Fibroblast of the conjunctiva (primary cell): Measurements from ENCODE around the gene PANK2.
"Not testable (repeated sequence)": the region's sequence is repeated elsewhere in the genome, so short reads cannot be mapped to it uniquely, and the experiment has no call there.

Experiments used
- DNase-seq: peaks from one replicate; pipeline ENCODE4 v3.0.0-alpha.2; 2010; ENCODE audit warnings: low read depth

The PANK2 gene

GRCh38 chr20:3927486-3928291 is 38.5 kb downstream of the PANK2 start:
- DNase-seq: peak; percentile 43

GRCh38 chr20:3929713-3930060 is 40.5 kb downstream of the PANK2 start:
- no peak for DNase-seq

- no peak for DNase-seq
Measured at GRCh38 chr20:3930265-3931206, 41.3 kb downstream of the PANK2 start.

GRCh38 chr20:3931664-3932063 is 42.5 kb downstream of the PANK2 start:
- DNase-seq: no peak

GRCh38 chr20:3932277-3932676 is 43.1 kb downstream of the PANK2 start:
- no peak for DNase-seq

- no peak for DNase-seq
Measured at GRCh38 chr20:3932681-3933080, 43.5 kb downstream of the PANK2 start.

GRCh38 chr20:3933218-3933617 is 44.0 kb downstream of the PANK2 start:
- no peak for DNase-seq

GRCh38 chr20:3934624-3935023 is 45.4 kb downstream of the PANK2 start:
- no peak for DNase-seq

- no peak for DNase-seq
Measured at GRCh38 chr20:3935295-3935955, 46.2 kb downstream of the PANK2 start.

GRCh38 chr20:3935956-3936340 is 46.8 kb downstream of the PANK2 start:
- DNase-seq: no peak

- DNase-seq: no peak
Measured at GRCh38 chr20:3937618-3938017, 48.4 kb downstream of the PANK2 start.

GRCh38 chr20:3940905-3941304 is 51.7 kb downstream of the PANK2 start:
- no peak for DNase-seq

GRCh38 chr20:3946666-3947065 is 57.5 kb downstream of the PANK2 start:
- DNase-seq: not testable (repeated sequence)

GRCh38 chr20:3964719-3965118 is 75.5 kb downstream of the PANK2 start:
- no peak for DNase-seq

- no peak for DNase-seq
Measured at GRCh38 chr20:3966571-3966970, 77.4 kb downstream of the PANK2 start.

GRCh38 chr20:3970016-3970415 is 80.8 kb downstream of the PANK2 start:
- no peak for DNase-seq

- DNase-seq: no peak
Measured at GRCh38 chr20:3971145-3971544, 82.0 kb downstream of the PANK2 start.

GRCh38 chr20:3972161-3972560 is 83.0 kb downstream of the PANK2 start:
- DNase-seq: no peak

- not testable (repeated sequence) for DNase-seq
Measured at GRCh38 chr20:3972631-3973030, 83.4 kb downstream of the PANK2 start.

- no peak for DNase-seq
Measured at GRCh38 chr20:3973705-3974104, 84.5 kb downstream of the PANK2 start.

- no peak for DNase-seq
Measured at GRCh38 chr20:3976511-3976910, 87.3 kb downstream of the PANK2 start.
